IMR-90 (cell line): ENCODE measurements around the gene RBFOX2. TPM values are rescaled to one million over a fixed set of nuclear protein-coding genes. Genes with fewer than 3 reads are reported as not detected.
A peak's percentile ranks its signal among the peaks of the same experiment; 100 is the strongest.

ENCODE experiments used
- ATAC-seq: fragments of 200-7000 bp; cut with Tn5 transposase; 2 replicates; pipeline ENCODE4 v1.9.1; 2020; ENCODE audit warnings: low read depth, mild to moderate bottlenecking, moderate library complexity
- BruUV-seq: library from RNA; stranded (reverse); fragments of 400-500 nt; replicated peaks from 2 replicates; lab custom pipeline; 2021; lab: Mats Ljungman, UMichigan
- CTCF ChIA-PET: fragments of 300-600 bp; formaldehyde crosslinking; extraction: SDS; loops from one replicate; lab custom pipeline; 2021; ENCODE audit warnings: antibody characterized with exemption; lab: Yijun Ruan, JAX
- POLR2A ChIA-PET: fragments of 300-600 bp; sonication (Branson Sonifier 250); formaldehyde crosslinking; loops from one replicate; lab custom pipeline; 2022; ENCODE audit warnings: antibody characterized with exemption; ENCODE audit not compliant: unreplicated experiment; lab: Charles Lee
- DNase-seq: peaks from one replicate; pipeline ENCODE4 v3.0.0; 2013
- H2AFZ ChIP-seq: replicated peaks from 2 replicates; pipeline ENCODE3; 2013; ENCODE audit warnings: low read length, mild to moderate bottlenecking; ENCODE audit not compliant: poor library complexity
- H2AK5ac ChIP-seq: 2 replicates; pipeline ENCODE4 v1.6.1; 2013; ENCODE audit warnings: low read depth, low read length, inconsistent platforms
- H2AK9ac ChIP-seq: replicated peaks from 2 replicates; pipeline ENCODE3; 2013; ENCODE audit warnings: mild to moderate bottlenecking, low read depth, low read length, moderate library complexity; ENCODE audit not compliant: poor library complexity
- H2BK120ac ChIP-seq: 2 replicates; pipeline ENCODE4 v1.6.1; 2013; ENCODE audit warnings: low read depth, low read length, inconsistent platforms
- H2BK15ac ChIP-seq: 3 replicates; pipeline ENCODE4 v1.6.1; 2013; ENCODE audit warnings: low read depth, low read length, inconsistent platforms
- H2BK20ac ChIP-seq: 2 replicates; pipeline ENCODE4 v1.6.1; 2013; ENCODE audit warnings: low read depth, mild to moderate bottlenecking, inconsistent platforms, low read length, moderate library complexity
- H2BK5ac ChIP-seq: 2 replicates; pipeline ENCODE4 v1.6.1; 2013; ENCODE audit warnings: mild to moderate bottlenecking, low read depth, low read length, inconsistent platforms; ENCODE audit not compliant: poor library complexity, severe bottlenecking
- H3K14ac ChIP-seq: replicated peaks from 2 replicates; pipeline ENCODE4 v1.6.1; 2013; ENCODE audit warnings: low read depth, low read length, inconsistent platforms
- H3K18ac ChIP-seq: 2 replicates; pipeline ENCODE4 v1.6.1; 2013; ENCODE audit warnings: low read depth, low read length, control low read depth
- H3K23ac ChIP-seq: 2 replicates; pipeline ENCODE4 v1.6.1; 2013; ENCODE audit warnings: low read depth, low read length, inconsistent platforms
- H3K27ac ChIP-seq: 2 replicates; pipeline ENCODE4 v1.5.1; 2013; ENCODE audit warnings: mild to moderate bottlenecking, control low read depth, low read length; ENCODE audit not compliant: insufficient read depth
- H3K27me3 ChIP-seq: 2 replicates; pipeline ENCODE4 v1.6.1; 2013; ENCODE audit warnings: low read length; ENCODE audit not compliant: control insufficient read depth, insufficient read depth
- H3K36me3 ChIP-seq: 2 replicates; pipeline ENCODE4 v1.6.1; 2013; ENCODE audit warnings: low read length, mixed read lengths; ENCODE audit not compliant: control insufficient read depth, insufficient read depth
- H3K4ac ChIP-seq: 2 replicates; pipeline ENCODE4 v1.6.1; 2013; ENCODE audit warnings: low read depth, low read length, inconsistent platforms
- H3K4me1 ChIP-seq: 2 replicates; pipeline ENCODE4 v1.6.1; 2013; ENCODE audit warnings: low read length, mixed read lengths; ENCODE audit not compliant: control insufficient read depth, insufficient read depth
- H3K4me2 ChIP-seq: 2 replicates; pipeline ENCODE4 v1.6.1; 2013; ENCODE audit warnings: low read depth, mild to moderate bottlenecking, control low read depth, low read length, moderate library complexity
- H3K4me3 ChIP-seq: 2 replicates; pipeline ENCODE4 v1.5.1; 2013; ENCODE audit warnings: low read depth, mild to moderate bottlenecking, control low read depth, low read length, moderate library complexity; ENCODE audit not compliant: insufficient read depth
- H3K56ac ChIP-seq: 2 replicates; pipeline ENCODE4 v1.6.1; 2013; ENCODE audit warnings: low read length, inconsistent platforms; ENCODE audit not compliant: insufficient read depth; ENCODE audit errors: extremely low read depth
- H3K79me1 ChIP-seq, 2 experiments: 2 replicates each; pipeline ENCODE4 v1.6.1; 2013; ENCODE audit warnings: low read length in 2 of 2, inconsistent platforms in 1 of 2, low read depth in 1 of 2
- H3K9ac ChIP-seq: 2 replicates; pipeline ENCODE4 v1.6.1; 2013; ENCODE audit warnings: low read depth, low read length, control low read depth
- H3K9me1 ChIP-seq: 2 replicates; pipeline ENCODE4 v1.6.1; 2013; ENCODE audit warnings: low read length, inconsistent platforms; ENCODE audit not compliant: insufficient read depth
- H3K9me3 ChIP-seq: 2 replicates; pipeline ENCODE4 v1.6.1; 2013; ENCODE audit warnings: low read length; ENCODE audit not compliant: control insufficient read depth, insufficient read depth
- H4K20me1 ChIP-seq: 2 replicates; pipeline ENCODE4 v1.6.1; 2013; ENCODE audit warnings: low read length, inconsistent platforms; ENCODE audit not compliant: insufficient read depth
- H4K5ac ChIP-seq: 2 replicates; pipeline ENCODE4 v1.6.1; 2013; ENCODE audit warnings: mild to moderate bottlenecking, low read depth, low read length, control low read depth
- H4K8ac ChIP-seq, 2 experiments: 2 replicates each; pipeline ENCODE4 v1.6.1; 2013; ENCODE audit warnings: low read depth in 2 of 2, low read length in 2 of 2, control low read depth in 1 of 2, inconsistent platforms in 1 of 2
- H4K91ac ChIP-seq: 2 replicates; pipeline ENCODE4 v1.6.1; 2013; ENCODE audit warnings: low read depth, low read length, inconsistent platforms; ENCODE audit not compliant: insufficient read depth
- CHD1 ChIP-seq: IDR thresholded peaks from 2 replicates; pipeline ENCODE4 v1.6.1; 2012; ENCODE audit warnings: low read depth, low read length, improper control_type of control experiment
- MAFK ChIP-seq: IDR thresholded peaks from 2 replicates; pipeline ENCODE4 v1.6.1; 2012; ENCODE audit warnings: low read depth, low read length, improper control_type of control experiment
- WGBS, 2 experiments: methylation state at CpG; one replicate each; pipeline versions ENCODE4 v1.1.5 to v1.1.7; 2013; ENCODE audit warnings: missing lambda C conversion rate in 2 of 2; ENCODE audit not compliant: insufficient read length in 1 of 2; ENCODE audit errors: extremely low coverage in 2 of 2; 5-methylcytosine and 5-hydroxymethylcytosine counted together
- dilution Hi-C: fragments of 300-500 bp; cut with HindIII; formaldehyde crosslinking; loops from one replicate; pipeline ENCODE4 v1.14.3; 2018; ENCODE audit warnings: low sequenced_read_pairs; ENCODE audit not compliant: unreplicated experiment
- in situ Hi-C: fragments of 300-500 bp; cut with MboI; formaldehyde crosslinking; loops from 3 replicates; pipeline ENCODE4 v1.14.3; 2019; ENCODE audit warnings: low sequenced_read_pairs, inconsistent platforms, mixed read lengths
- intact Hi-C: fragments of 100-400 bp; cut with micrococcal nuclease; formaldehyde crosslinking; loops from 2 replicates; pipeline ENCODE4 v1.10.0; 2022
- polyA plus RNA-seq, 3 experiments: library from polyadenylated mRNA; depleted of rRNA; stranded (reverse); fragments of >200 nt; gene quantifications; 2 replicates each; pipeline ENCODE4 v1.2.3, GENCODE V29; 2012; ENCODE audit warnings: low replicate concordance in 1 of 3
- total RNA-seq: library from RNA; depleted of rRNA; stranded (reverse); fragments of >200 nt; gene quantifications from 2 replicates; pipeline ENCODE4 v1.2.3, GENCODE V29; 2012

The RBFOX2 gene
- total and polyA plus RNA-seq, 2 of the 4 experiments (the other 2 are of a cell fraction), result 146 to 178 TPM

GRCh38 chr22:35928285-35928798, 100.3 kb downstream of the RBFOX2 start:
- no peak overlapping the region for H2BK15ac ChIP-seq
- H3K9ac ChIP-seq, result no peak overlapping the region
- H3K23ac ChIP-seq, result peak overlapping the region; percentile 77; the same call in 1 of the 2 replicates
- 0 out of 2 replicates have a peak overlapping the region, but pooled peaks have one; percentile 29 for H3K14ac ChIP-seq
- intact Hi-C loops, result loop anchor here (10.0 kb wide), 1 partner anchor 494 kb away; no protein-coding TSS in a partner anchor
- H2AFZ ChIP-seq, result no peak overlapping the region
- no peak overlapping the region; the same call in 1 of the 2 replicates for H2BK20ac ChIP-seq
- no peaks in the 10 kb centered on the region for H3K9me3 ChIP-seq
- DNase-seq (no peak), ATAC-seq (no peak)
- H3K4ac ChIP-seq, result no peak overlapping the region
- H3K27ac ChIP-seq, result no peak overlapping the region
- peaks cover 2% of the 10 kb centered on the region for H3K4me1 ChIP-seq
- no peak overlapping the region for H4K5ac ChIP-seq
- no peak overlapping the region for H4K91ac ChIP-seq
- no peak overlapping the region for H4K8ac ChIP-seq
- no peaks in the 10 kb centered on the region for H3K27me3 ChIP-seq
- peaks cover 13% of the 10 kb centered on the region; the same call in 1 of the 2 replicates for H4K20me1 ChIP-seq
- no peak overlapping the region for H2BK120ac ChIP-seq
- H3K9me1 ChIP-seq, result peaks cover 4% of the 10 kb centered on the region; the same call in 1 of the 2 replicates
- H3K36me3 ChIP-seq, result no peaks in the 10 kb centered on the region
- H3K18ac ChIP-seq, result no peak overlapping the region
- dilution Hi-C loops, result no loop called here
- TF ChIP-seq MAFK (peak; percentile 55), CHD1 (no peak)
- no peak overlapping the region for H2BK5ac ChIP-seq
- H3K79me1 ChIP-seq, result peaks cover 18 to 70% of the 10 kb centered on the region in 2 experiments
- no peak overlapping the region for H3K4me2 ChIP-seq
- in situ Hi-C loops, result loop anchor here (5.0 kb wide), 2 partner anchors 134 to 194 kb away; no protein-coding TSS in a partner anchor
- POLR2A ChIA-PET, result no interaction called here
- BruUV-seq, result no TSS peak
- no peak overlapping the region for H2AK5ac ChIP-seq
- no peak overlapping the region for H3K4me3 ChIP-seq
- no CpG with 5 or more reads among the region's 3 CpGs for WGBS, 2 experiments
- CTCF ChIA-PET, result interaction anchor here (1.0 to 1.6 kb wide), 2 partner anchors 8 to 196 kb away, joined by 3 to 4 read pairs; no protein-coding TSS in a partner anchor
- H3K56ac ChIP-seq, result no peak overlapping the region
- no peak overlapping the region for H2AK9ac ChIP-seq
